H1 (cell line): Measurements from ENCODE around the gene USHBP1. TPM values are rescaled to one million over a fixed set of nuclear protein-coding genes. Genes with fewer than 3 reads are reported as not detected.

Source experiments
- CTCF ChIA-PET: fragments of 300-600 bp; sonication (Branson Sonifier 250); formaldehyde crosslinking; loops from one replicate; lab custom pipeline; 2021; ENCODE audit not compliant: partially characterized antibody; lab: Charles Lee
- POLR2A ChIA-PET: fragments of 300-600 bp; sonication (Branson Sonifier 250); formaldehyde crosslinking; loops from one replicate; lab custom pipeline; 2021; ENCODE audit warnings: inconsistent platforms; ENCODE audit not compliant: partially characterized antibody; lab: Charles Lee
- DNase-seq, 2 experiments: peaks; one replicate each; pipeline versions ENCODE4 v3.0.0 to v3.0.0-alpha.2; 2010 to 2022; ENCODE audit warnings: low spot score in 2 of 2, low read depth in 1 of 2, mixed read lengths in 1 of 2
- FAIRE-seq: peaks from 2 replicates; lab custom pipeline; 2011; peaks lifted over from hg19 to GRCh38; lab: Jason Lieb, UNC
- H2AFZ ChIP-seq: 2 replicates; pipeline ENCODE4 v1.8.1; 2012; ENCODE audit warnings: low read length, inconsistent platforms
- H2AK5ac ChIP-seq: 2 replicates; pipeline ENCODE4 v1.6.1; 2013; ENCODE audit warnings: low read depth, low read length
- H2BK120ac ChIP-seq: replicated peaks from 2 replicates; pipeline ENCODE3; 2013; ENCODE audit warnings: low read depth, low read length, inconsistent platforms
- H2BK12ac ChIP-seq: 2 replicates; pipeline ENCODE4 v1.6.1; 2013; ENCODE audit warnings: low read depth, low read length
- H2BK15ac ChIP-seq: 2 replicates; pipeline ENCODE4 v1.6.1; 2013; ENCODE audit warnings: low read length
- H2BK20ac ChIP-seq: 2 replicates; pipeline ENCODE4 v1.6.1; 2013; ENCODE audit warnings: low read length
- H2BK5ac ChIP-seq: 2 replicates; pipeline ENCODE4 v1.6.1; 2013; ENCODE audit warnings: low read depth, low read length
- H3K14ac ChIP-seq: 2 replicates; pipeline ENCODE4 v1.6.1; 2013; ENCODE audit warnings: inconsistent platforms; ENCODE audit not compliant: insufficient read length
- H3K18ac ChIP-seq: 2 replicates; pipeline ENCODE4 v1.6.1; 2013; ENCODE audit warnings: low read length; ENCODE audit errors: extremely low read depth
- H3K23ac ChIP-seq: 2 replicates; pipeline ENCODE4 v1.6.1; 2013; ENCODE audit warnings: inconsistent platforms; ENCODE audit not compliant: insufficient read length
- H3K23me2 ChIP-seq: 2 replicates; pipeline ENCODE4 v1.6.1; 2013; ENCODE audit warnings: low read depth, low read length
- H3K27ac ChIP-seq: 2 replicates; pipeline ENCODE4 v1.6.1; 2011; ENCODE audit warnings: low read depth, low read length, inconsistent platforms
- H3K27me3 ChIP-seq, 4 experiments: replicated peaks in 1 of 4; 1 replicate in 1 of 4; 2 replicates in 3 of 4; pipeline versions ENCODE4 v1.6.1 to v1.8.1; 2011 to 2013; ENCODE audit warnings: low read length in 3 of 4, mild to moderate bottlenecking in 3 of 4, inconsistent platforms in 2 of 4, mixed read lengths in 2 of 4, moderate library complexity in 1 of 4; ENCODE audit not compliant: control insufficient read depth in 3 of 4, insufficient read depth in 3 of 4; ENCODE audit errors: extremely low read depth in 1 of 4
- H3K36me3 ChIP-seq, 4 experiments: 2 replicates each; pipeline versions ENCODE4 v1.6.1 to v1.8.1; 2011 to 2013; ENCODE audit warnings: mild to moderate bottlenecking in 4 of 4, low read length in 3 of 4, moderate library complexity in 2 of 4, control low read depth in 1 of 4, inconsistent platforms in 1 of 4; ENCODE audit not compliant: insufficient read depth in 4 of 4, control insufficient read depth in 2 of 4
- H3K4ac ChIP-seq: replicated peaks from 2 replicates; pipeline ENCODE3; 2013; ENCODE audit warnings: low read length, low read depth, mixed read lengths, inconsistent platforms; ENCODE audit not compliant: insufficient read length
- H3K4me1 ChIP-seq, 4 experiments: replicated peaks in 1 of 4; 1 replicate in 1 of 4; 2 replicates in 3 of 4; pipeline versions ENCODE4 v1.6.1 to v1.8.1; 2011 to 2013; ENCODE audit warnings: low read length in 3 of 4, inconsistent platforms in 2 of 4, mixed read lengths in 1 of 4; ENCODE audit not compliant: insufficient read depth in 4 of 4, control insufficient read depth in 3 of 4
- H3K4me2 ChIP-seq, 2 experiments: 2 replicates each; pipeline versions ENCODE4 v1.6.1 to v1.8.1; 2011 to 2013; ENCODE audit warnings: low read depth in 2 of 2, low read length in 2 of 2, control low read depth in 1 of 2, inconsistent platforms in 1 of 2, mild to moderate bottlenecking in 1 of 2; ENCODE audit not compliant: insufficient read depth in 1 of 2
- H3K4me3 ChIP-seq, 4 experiments: fragments of 200-600, 300-600 bp in 1 of 4; sonication (generic), shearing (Covaris generic), sonication (Bioruptor Twin) in 1 of 4; 2 replicates each; pipeline versions ENCODE4 v1.5.1 to v1.8.1; 2011 to 2016; ENCODE audit warnings: low read length in 4 of 4, low read depth in 3 of 4, control low read depth in 2 of 4, inconsistent platforms in 2 of 4, mild to moderate bottlenecking in 2 of 4, mixed read lengths in 1 of 4, moderate library complexity in 1 of 4; ENCODE audit not compliant: insufficient read depth in 2 of 4; ENCODE audit errors: extremely low read depth in 1 of 4
- H3K56ac ChIP-seq: replicated peaks from 2 replicates; pipeline ENCODE3; 2013; ENCODE audit warnings: low read depth, mild to moderate bottlenecking, mixed read lengths, low read length, inconsistent platforms; ENCODE audit not compliant: insufficient read length
- H3K79me1 ChIP-seq: 2 replicates; pipeline ENCODE4 v1.6.1; 2013; ENCODE audit warnings: low read depth, low read length, control low read depth
- H3K79me2 ChIP-seq, 2 experiments: 2 replicates each; pipeline versions ENCODE4 v1.6.1 to v1.8.1; 2012 to 2013; ENCODE audit warnings: low read length in 2 of 2, mild to moderate bottlenecking in 2 of 2, inconsistent platforms in 1 of 2; ENCODE audit not compliant: insufficient read depth in 2 of 2, control insufficient read depth in 1 of 2
- H3K9ac ChIP-seq, 4 experiments: replicated peaks in 1 of 4; 1 replicate in 1 of 4; 2 replicates in 3 of 4; pipeline versions ENCODE4 v1.6.1 to v1.8.1; 2011 to 2013; ENCODE audit warnings: low read depth in 3 of 4, low read length in 3 of 4, control low read depth in 2 of 4, mild to moderate bottlenecking in 2 of 4, moderate library complexity in 2 of 4, inconsistent platforms in 1 of 4; ENCODE audit errors: extremely low read depth in 1 of 4
- H3K9me3 ChIP-seq, 2 experiments: 2 replicates each; pipeline versions ENCODE4 v1.6.1 to v1.8.1; 2012 to 2013; ENCODE audit warnings: mild to moderate bottlenecking in 2 of 2, moderate library complexity in 2 of 2, control low read depth in 1 of 2, inconsistent platforms in 1 of 2, low read depth in 1 of 2, low read length in 1 of 2, mixed read lengths in 1 of 2; ENCODE audit not compliant: insufficient read depth in 2 of 2
- H4K20me1 ChIP-seq, 2 experiments: replicated peaks in 1 of 2; 2 replicates each; pipeline versions ENCODE3 to v1.8.1; 2011 to 2013; ENCODE audit warnings: inconsistent platforms in 2 of 2, low read length in 2 of 2, mild to moderate bottlenecking in 1 of 2; ENCODE audit not compliant: insufficient read depth in 2 of 2, control insufficient read depth in 1 of 2
- H4K5ac ChIP-seq: 2 replicates; pipeline ENCODE4 v1.6.1; 2013; ENCODE audit warnings: low read length, low read depth, mixed read lengths, inconsistent platforms; ENCODE audit not compliant: insufficient read length
- H4K8ac ChIP-seq: 2 replicates; pipeline ENCODE4 v1.8.0; 2013; ENCODE audit warnings: mild to moderate bottlenecking, moderate library complexity, low read length, inconsistent platforms; ENCODE audit not compliant: insufficient read depth; ENCODE audit errors: extremely low read depth
- H4K91ac ChIP-seq: replicated peaks from 2 replicates; pipeline ENCODE3; 2013; ENCODE audit warnings: low read length, mixed read lengths, inconsistent platforms; ENCODE audit not compliant: insufficient read length
- FOSL1 ChIP-seq: IDR thresholded peaks from 2 replicates; pipeline ENCODE4 v1.6.1; 2011; ENCODE audit warnings: mild to moderate bottlenecking, low read depth, low read length, moderate library complexity; ENCODE audit not compliant: insufficient read depth
- HDAC6 ChIP-seq: IDR thresholded peaks from one replicate; pipeline ENCODE4 v1.7.1; 2012; ENCODE audit warnings: low read depth, mild to moderate bottlenecking, inconsistent platforms, low read length, moderate library complexity
- JUN ChIP-seq: IDR thresholded peaks from 2 replicates; pipeline ENCODE4 v1.6.1; 2011; ENCODE audit warnings: low read depth, mild to moderate bottlenecking, improper control_type of control experiment, low read length
- KDM1A ChIP-seq: fragments of 200-600, 300-600 bp; sonication (generic); IDR thresholded peaks from 2 replicates; pipeline ENCODE4 v1.7.1; 2016; ENCODE audit warnings: mild to moderate bottlenecking, low read length, borderline replicate concordance
- NANOG ChIP-seq: IDR thresholded peaks from 2 replicates; pipeline ENCODE4 v1.6.1; 2011; ENCODE audit warnings: low read length, low read depth, mild to moderate bottlenecking, inconsistent platforms; ENCODE audit not compliant: insufficient read depth, poor library complexity, severe bottlenecking
- POU5F1 ChIP-seq: IDR thresholded peaks from 2 replicates; pipeline ENCODE4 v1.6.1; 2011; ENCODE audit warnings: low read depth, mild to moderate bottlenecking, low read length, moderate library complexity
- RAD21 ChIP-seq, 2 experiments: IDR thresholded peaks in 1 of 2; conservative IDR thresholded peaks in 1 of 2; 2 replicates each; pipeline ENCODE4 v1.6.1; 2011; ENCODE audit warnings: low read depth in 2 of 2, low read length in 2 of 2, improper control_type of control experiment in 1 of 2, inconsistent platforms in 1 of 2, mild to moderate bottlenecking in 1 of 2, moderate library complexity in 1 of 2
- SUZ12 ChIP-seq: fragments of 200-600 bp; sonication (generic); IDR thresholded peaks from 2 replicates; pipeline ENCODE4 v1.6.1; 2012; ENCODE audit warnings: mild to moderate bottlenecking, inconsistent platforms, low read length, moderate library complexity, mixed read lengths
- TCF12 ChIP-seq: IDR thresholded peaks from 2 replicates; pipeline ENCODE4 v1.6.1; 2011; ENCODE audit warnings: low read depth, mild to moderate bottlenecking, low read length
- WGBS, 2 experiments: shearing (Covaris generic) in 1 of 2; methylation state at CpG; one replicate each; pipeline versions ENCODE4 v1.1.6 to v1.1.7; 2013 to 2015; ENCODE audit warnings: low lambda C conversion rate in 2 of 2, mixed read lengths in 2 of 2, inconsistent platforms in 1 of 2, low coverage in 1 of 2, missing lambda C conversion rate in 1 of 2; ENCODE audit not compliant: insufficient replicate concordance in 2 of 2, insufficient coverage in 1 of 2, insufficient read length in 1 of 2; ENCODE audit errors: extremely low coverage in 1 of 2, missing lambda C conversion rate in 1 of 2; 5-methylcytosine and 5-hydroxymethylcytosine counted together
- polyA plus RNA-seq, 7 experiments: library from polyadenylated mRNA; depleted of rRNA in 3 of 7; stranded (reverse) in 5 of 7; unstranded in 2 of 7; fragments of >200 nt in 5 of 7; fragments of 200-250 nt in 2 of 7; gene quantifications; 1 replicate in 5 of 7; 2 replicates in 1 of 7; 4 replicates in 1 of 7; pipeline versions ENCODE4 v1.2.1 to v1.2.3, GENCODE V29; 2011 to 2013; ENCODE audit warnings: missing spikeins in 2 of 7, mixed read lengths in 2 of 7
- total RNA-seq: library from RNA; stranded (reverse); fragmentation: NEBNext Ultra II Directional; extraction: Animal tissue kit (Norgen Biotek cat#: 25700); gene quantifications from 2 replicates; pipeline ENCODE4 v1.2.1, GENCODE V29; 2021
- TF ChIP-seq, protein P1 (sequence below): IDR thresholded peaks from 2 replicates; pipeline ENCODE4 v1.6.1; 2011; ENCODE audit warnings: low read length, improper control_type of control experiment

USHBP1 gene
- total and polyA plus RNA-seq, 2 of the 8 experiments (the other 6 are each of a cell fraction or from before 2014, with no cell fraction given), result 5.0 to 7.5 TPM

DNA sequence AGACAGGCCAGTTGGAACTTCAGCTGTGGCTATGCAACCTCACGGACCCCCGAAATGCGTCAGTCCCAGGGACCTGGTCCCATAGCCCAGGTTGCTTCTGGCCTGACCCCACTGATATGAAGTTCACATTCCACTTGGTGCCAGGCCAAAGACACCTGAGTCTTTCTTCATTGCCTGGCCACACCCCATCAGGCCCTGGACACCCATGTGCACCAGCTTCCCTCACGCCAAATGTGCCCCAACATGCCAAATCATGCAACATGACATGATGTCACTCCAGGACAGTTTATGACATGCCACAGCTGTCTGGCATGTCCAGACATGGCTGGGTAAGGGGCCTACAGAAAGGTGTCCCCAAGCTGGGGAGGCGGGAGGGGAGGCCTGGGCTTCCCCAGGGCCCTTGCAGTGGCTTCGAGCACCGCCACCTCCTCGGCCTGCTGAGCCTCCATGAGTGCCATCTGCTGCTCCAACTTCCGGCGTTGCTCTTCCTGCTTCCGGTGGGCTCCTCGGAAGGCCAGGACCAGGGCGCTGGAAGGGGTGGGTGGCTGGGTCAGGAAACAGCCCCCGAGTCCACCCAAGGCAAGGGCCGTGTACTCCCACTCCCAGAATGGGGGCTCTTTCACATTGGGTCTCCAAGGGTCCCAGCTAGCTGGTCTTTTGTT lies 14.5 kb downstream of the USHBP1 start:
- no peak overlapping the region for H3K23ac ChIP-seq
- H2AFZ ChIP-seq, result no peak overlapping the region
- peaks cover 0 to 21% (median 17%) of the 10 kb centered on the region in 4 experiments; a peak in 6 of 7 replicates for H3K4me1 ChIP-seq
- H3K9me3 ChIP-seq, result no peaks in the 10 kb centered on the region
- DNase-seq (no peak), FAIRE-seq (no peak)
- H4K20me1 ChIP-seq, result no peaks in the 10 kb centered on the region
- peak overlapping the region; percentile 71 for H2BK5ac ChIP-seq
- peak overlapping the region; percentile 74 for H4K91ac ChIP-seq
- H3K4me2 ChIP-seq, result no peak overlapping the region
- 0 out of 2 replicates have a peak overlapping the region, but pooled peaks have one; percentile 46 for H2BK15ac ChIP-seq
- no peak overlapping the region for H4K5ac ChIP-seq
- H3K27ac ChIP-seq, result no peak overlapping the region
- ChIA-PET POLR2A (interaction anchor here (0.6 to 4.2 kb wide), 11 partner anchors 8 to 71 kb away, joined by 3 to 44 read pairs (median 4); partner anchors contain the start of genes BABAM1 and USHBP1), CTCF (interaction anchor here (1.0 to 4.3 kb wide), 6 partner anchors 10 to 33 kb away, joined by 4 to 35 read pairs (median 8); partner anchors contain the start of genes BABAM1 and OCEL1)
- H3K27me3 ChIP-seq, result no peaks in the 10 kb centered on the region
- WGBS, 2 experiments, result 95% methylated on average over 15 of the region's 15 CpGs; no CpG with 5 or more reads in 1 of the 2 experiments
- H2BK20ac ChIP-seq, result 0 out of 2 replicates have a peak overlapping the region, but pooled peaks have one; percentile 18
- H3K36me3 ChIP-seq, result peaks cover 0 to 3% (median 1%) of the 10 kb centered on the region in 4 experiments; a peak in 1 of 8 replicates
- no peak overlapping the region for H3K18ac ChIP-seq
- no peaks in the 10 kb centered on the region; the same call in 1 of the 2 replicates for H3K23me2 ChIP-seq
- peak overlapping the region; percentile 65; the same call in 1 of the 2 replicates for H2AK5ac ChIP-seq
- peak overlapping the region; percentile 68; the same call in 1 of the 2 replicates for H2BK12ac ChIP-seq
- no peak overlapping the region for H3K4me3 ChIP-seq
- peak overlapping the region; percentile 85 for H3K4ac ChIP-seq
- H4K8ac ChIP-seq, result no peak overlapping the region
- H2BK120ac ChIP-seq, result no peak overlapping the region
- no peak overlapping the region for H3K56ac ChIP-seq
- no peak overlapping the region for H3K14ac ChIP-seq
- no peaks in the 10 kb centered on the region for H3K79me1 ChIP-seq
- no peak overlapping the region for H3K9ac ChIP-seq
- H3K79me2 ChIP-seq, result peaks cover 0 to 3% of the 10 kb centered on the region in 2 experiments; a peak in 2 of 4 replicates
- TF ChIP-seq POU5F1, result no peak
- no peak for TF ChIP-seq FOSL1
- TF ChIP-seq HDAC6, result no peak
- TF ChIP-seq TCF12, result no peak
- TF ChIP-seq SUZ12, result no peak
- TF ChIP-seq, protein P1, sequence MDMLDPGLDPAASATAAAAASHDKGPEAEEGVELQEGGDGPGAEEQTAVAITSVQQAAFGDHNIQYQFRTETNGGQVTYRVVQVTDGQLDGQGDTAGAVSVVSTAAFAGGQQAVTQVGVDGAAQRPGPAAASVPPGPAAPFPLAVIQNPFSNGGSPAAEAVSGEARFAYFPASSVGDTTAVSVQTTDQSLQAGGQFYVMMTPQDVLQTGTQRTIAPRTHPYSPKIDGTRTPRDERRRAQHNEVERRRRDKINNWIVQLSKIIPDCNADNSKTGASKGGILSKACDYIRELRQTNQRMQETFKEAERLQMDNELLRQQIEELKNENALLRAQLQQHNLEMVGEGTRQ, result no peak
- TF ChIP-seq JUN, result no peak
- no peak for TF ChIP-seq RAD21 (IDR thresholded peaks at IDR 0.05 in 1 of 2, conservative IDR thresholded peaks at IDR 0.05 in 1 of 2; ENCODE audit: low read depth in 2 of 2, low read length in 2 of 2)
- no peak for TF ChIP-seq KDM1A
- no peak for TF ChIP-seq NANOG
